HG02970 (cell line): ENCODE data around the gene STARD7.

ENCODE experiments used
- ATAC-seq: cut with Tn5 transposase; IDR thresholded peaks from one replicate; pipeline ENCODE4 v1.9.1; 2021; ENCODE audit warnings: mild to moderate bottlenecking, moderate library complexity, moderate number of reproducible peaks; ENCODE audit not compliant: unreplicated experiment, low FRiP score

Gene STARD7

DNA sequence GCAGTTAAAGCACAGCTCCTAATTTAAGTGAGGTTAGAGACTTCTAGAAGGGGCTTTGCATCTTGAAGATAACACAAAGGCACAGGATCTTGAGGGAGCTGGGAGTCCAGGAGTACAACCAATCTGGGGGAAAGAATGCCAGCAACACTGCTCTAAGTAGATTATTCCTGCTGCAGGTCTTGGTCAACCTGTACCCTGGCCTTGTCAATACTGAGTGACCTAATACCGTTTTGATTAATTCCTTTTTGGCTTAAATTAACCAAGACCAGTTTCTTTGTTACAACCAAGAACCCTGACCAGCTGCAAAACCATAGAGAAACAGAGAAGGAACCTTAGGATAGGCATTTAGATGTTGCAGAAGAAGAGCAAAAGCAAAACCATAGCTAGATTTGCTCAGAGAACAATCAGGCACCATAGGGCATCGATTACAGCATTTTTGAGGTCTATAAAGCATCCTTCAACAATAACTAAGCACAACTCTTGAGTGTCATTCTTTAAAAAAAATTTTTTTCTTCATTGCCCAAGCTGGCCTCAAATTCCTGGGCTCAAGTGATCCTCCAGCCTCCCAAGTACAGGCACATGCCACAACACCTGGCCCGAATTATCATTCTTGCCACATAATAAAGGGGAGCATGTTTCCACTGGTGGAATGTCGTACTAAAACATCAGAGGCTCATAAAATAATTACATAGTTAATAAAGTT lies 6.3 kb downstream of the STARD7 start:
- no peak for ATAC-seq

GRCh38 chr2:96201338-96201737 lies 7.3 kb downstream of the STARD7 start:
- ATAC-seq = no peak

DNA sequence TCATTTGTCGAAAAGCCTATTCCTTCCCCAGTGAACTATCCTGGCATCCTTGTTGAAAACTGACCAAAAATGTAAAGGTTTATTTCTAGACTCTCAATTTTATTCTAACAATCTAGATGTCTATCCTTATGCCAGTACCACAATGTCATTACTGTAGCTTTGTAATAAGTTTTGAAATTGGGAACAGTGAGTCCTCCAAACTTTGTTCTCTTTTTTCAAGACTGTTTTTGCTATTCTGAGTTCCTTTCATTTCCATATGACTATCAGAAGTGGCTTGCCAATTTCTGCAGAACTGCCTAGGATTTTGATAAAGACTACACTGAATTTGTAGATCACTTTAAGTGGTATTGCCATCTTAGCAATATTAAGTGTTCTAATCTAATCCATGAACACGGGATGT lies 9.7 kb downstream of the STARD7 start:
- no peak for ATAC-seq

GRCh38 chr2:96197546-96198255 lies 10.9 kb downstream of the STARD7 start:
- no peak for ATAC-seq

DNA sequence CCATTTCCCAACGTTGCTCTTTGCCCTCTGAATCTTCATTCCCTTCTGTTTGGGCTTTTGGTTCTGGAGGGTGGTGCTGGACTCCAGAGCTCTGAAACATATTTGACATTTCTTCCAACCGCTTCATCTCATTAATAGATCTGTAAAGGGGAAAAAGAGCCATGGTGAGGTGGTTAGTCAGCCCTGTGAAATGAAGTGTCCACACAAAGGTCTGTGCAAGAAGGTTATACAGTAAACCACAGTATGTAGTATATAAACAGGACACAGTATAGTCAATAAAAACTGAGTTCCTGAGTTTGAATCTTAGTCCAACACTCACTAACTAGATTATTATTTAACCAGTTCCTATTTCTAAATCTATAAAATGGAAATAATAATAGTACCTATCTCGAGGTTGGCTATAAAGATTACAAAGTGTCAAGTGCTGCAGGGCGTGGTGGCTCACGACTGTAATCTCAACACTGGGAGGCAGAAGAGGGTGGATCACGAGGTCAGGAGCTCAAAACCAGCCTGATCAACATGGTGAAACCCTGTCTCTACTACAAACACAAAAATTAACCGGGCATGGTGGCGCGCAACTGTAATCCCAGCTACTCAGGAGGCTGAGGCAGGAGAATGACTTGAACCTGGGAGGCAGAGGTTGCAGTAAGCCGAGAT lies 13.1 kb downstream of the STARD7 start:
- ATAC-seq = no peak

GRCh38 chr2:96191937-96192670 lies 16.5 kb downstream of the STARD7 start:
- no peak for ATAC-seq

GRCh38 chr2:96188821-96189526 lies 19.7 kb downstream of the STARD7 start:
- no peak for ATAC-seq

- ATAC-seq = no peak
Observed at GRCh38 chr2:96186562-96186961, 22.1 kb downstream of the STARD7 start.

GRCh38 chr2:96185516-96185915 lies 23.1 kb downstream of the STARD7 start:
- no peak for ATAC-seq

GRCh38 chr2:96184989-96185388 lies 23.6 kb downstream of the STARD7 start:
- ATAC-seq = no peak

DNA sequence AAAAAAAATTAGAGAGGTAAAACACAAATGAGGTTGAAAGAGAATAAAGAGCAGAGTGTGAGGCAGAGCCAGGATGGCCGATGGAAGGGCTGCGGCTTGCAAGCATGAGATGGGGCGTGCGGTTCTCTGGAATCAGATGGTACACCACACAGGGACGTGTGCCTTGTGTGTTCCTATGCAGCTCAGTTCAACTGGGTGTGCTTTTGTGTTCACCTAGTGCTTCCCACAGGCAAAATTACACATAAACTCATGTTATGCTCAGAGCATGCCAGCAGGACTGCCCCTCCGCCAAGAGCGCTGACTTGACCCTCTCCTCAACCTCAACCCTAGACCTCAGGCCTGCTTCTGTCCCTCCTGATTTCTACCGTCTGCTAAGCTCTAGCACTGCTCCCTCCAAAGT lies 24.4 kb downstream of the STARD7 start:
- no peak for ATAC-seq

DNA sequence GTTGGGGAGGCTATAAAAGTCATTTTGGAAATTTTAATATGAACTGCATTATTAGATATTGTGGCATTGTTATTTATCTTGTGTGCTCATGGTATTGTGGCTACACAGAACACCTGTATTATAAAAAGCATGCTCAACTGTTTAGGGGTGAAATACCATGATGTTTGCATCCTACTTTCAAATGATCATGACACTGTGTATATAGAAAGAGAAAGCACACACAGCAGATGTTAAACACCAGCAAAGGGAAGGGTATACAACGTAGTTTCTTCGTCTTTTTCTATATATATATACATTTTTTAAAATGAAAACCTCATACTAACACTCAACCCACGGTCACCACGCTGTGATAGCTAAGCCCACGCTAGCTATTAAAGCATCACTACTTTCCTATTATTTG lies 27.1 kb downstream of the STARD7 start:
- ATAC-seq = no peak

DNA sequence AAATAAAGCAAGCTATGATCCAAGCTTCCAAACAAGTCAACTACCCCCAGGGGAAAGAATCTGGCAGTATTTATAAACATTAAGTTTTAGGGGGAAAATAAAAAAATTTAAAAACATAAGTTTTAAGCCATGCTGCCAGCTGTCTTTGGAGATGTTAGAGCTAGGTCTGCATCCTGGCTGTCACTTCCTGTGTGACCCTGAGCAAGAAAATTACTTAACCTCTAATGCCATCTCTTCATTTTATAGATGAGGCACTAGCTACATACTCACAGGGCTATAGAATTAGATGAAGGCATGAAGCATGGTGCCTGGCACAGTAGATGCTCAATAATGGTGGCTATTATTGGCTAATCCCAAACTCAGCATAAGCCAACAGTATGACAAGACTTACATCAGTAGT lies 28.1 kb downstream of the STARD7 start:
- ATAC-seq = no peak

- no peak for ATAC-seq
Observed at GRCh38 chr2:96180002-96180401, 28.6 kb downstream of the STARD7 start.

- ATAC-seq = no peak
Observed at GRCh38 chr2:96176661-96177060, 32.0 kb downstream of the STARD7 start.

DNA sequence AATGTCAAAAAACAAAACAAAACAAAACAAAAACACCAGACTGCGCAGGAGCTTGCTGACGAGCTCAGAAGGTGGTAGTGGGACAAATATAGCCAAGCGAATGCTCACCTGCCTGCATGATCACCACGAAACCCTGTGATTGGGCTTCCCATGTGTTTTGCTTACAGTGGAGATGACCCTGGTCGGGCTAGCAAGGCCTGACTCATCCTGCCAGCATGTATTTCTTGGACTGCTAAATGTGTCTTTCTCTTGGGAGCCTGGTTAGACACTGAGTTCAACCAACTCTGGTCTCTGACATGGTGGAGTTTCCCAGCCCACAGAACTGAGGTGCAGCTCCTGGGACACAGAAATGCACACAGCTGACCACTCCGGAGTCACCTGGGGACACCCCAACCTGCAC lies 32.7 kb downstream of the STARD7 start:
- no peak for ATAC-seq

- ATAC-seq = peak; percentile 64
Observed at GRCh38 chr2:96174251-96175144, 34.1 kb downstream of the STARD7 start.

DNA sequence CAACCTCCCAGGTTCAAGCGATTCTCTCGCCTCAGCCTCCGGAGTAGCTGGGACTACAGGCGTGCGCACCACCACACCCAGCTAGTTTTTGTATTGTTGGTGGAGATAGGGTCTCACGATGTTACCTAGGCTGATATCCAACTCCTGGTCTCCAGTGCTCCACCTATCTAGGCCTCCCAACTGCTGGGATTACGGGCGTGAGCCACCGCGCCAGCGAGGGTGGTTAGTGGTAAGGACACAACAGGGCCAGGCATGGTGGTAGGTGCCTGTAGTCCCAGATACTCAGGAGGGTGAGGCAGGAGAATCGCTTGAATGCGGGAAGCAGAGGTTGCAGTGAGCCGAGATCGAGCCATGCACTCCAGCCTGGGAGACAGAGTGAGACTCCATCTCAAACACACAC lies 36.8 kb downstream of the STARD7 start:
- no peak for ATAC-seq

- no peak for ATAC-seq
Observed at GRCh38 chr2:96170626-96171025, 38.0 kb downstream of the STARD7 start.
